ENCODE data around the gene CEP170B.

CEP170B gene

GRCh38 chr14:104863131-104863862 lies 1.8 kb upstream of the CEP170B start:
- no peak overlapping the region for H3K4me3 ChIP-seq (ENCODE audit: low read length)
- H3K4me2 ChIP-seq (ENCODE audit: low read length), result no peak overlapping the region
- H3K9me3 ChIP-seq (ENCODE audit: control insufficient read depth, insufficient read depth, low read length), result no peaks in the 10 kb centered on the region
- TF ChIP-seq EZH2phosphoT487 (IDR thresholded peaks at IDR 0.05; ENCODE audit: borderline replicate concordance, low read length) (no peak), CTCF (IDR thresholded peaks at IDR 0.05; ENCODE audit: low read depth, low read length, poor library complexity, severe bottlenecking) (no peak)
- H3K4me1 ChIP-seq (ENCODE audit: control insufficient read depth, low read length), result peaks cover 3% of the 10 kb centered on the region; the same call in 1 of the 2 replicates
- no peaks in the 10 kb centered on the region for H3K9me2 ChIP-seq (replicated peaks; ENCODE audit: control insufficient read depth, low read length)
- no peaks in the 10 kb centered on the region for H3K79me2 ChIP-seq (ENCODE audit: control insufficient read depth, low read length)
- no peaks in the 10 kb centered on the region for H3K36me3 ChIP-seq (ENCODE audit: control insufficient read depth, low read length)
- peaks cover 40% of the 10 kb centered on the region for H3K27me3 ChIP-seq (ENCODE audit: control insufficient read depth, low read length)
- no peak overlapping the region for H3K27ac ChIP-seq (ENCODE audit: low read depth, low read length)
- no peaks in the 10 kb centered on the region for H4K20me1 ChIP-seq (ENCODE audit: control insufficient read depth, insufficient read depth, low read depth, low read length)
- H3F3A ChIP-seq (ENCODE audit: control insufficient read depth, insufficient read depth), result no peaks in the 10 kb centered on the region

GRCh38 chr14:104863923-104864266 lies 1.2 kb upstream of the CEP170B start:
- no peak overlapping the region for H3K4me3 ChIP-seq (ENCODE audit: low read length)
- H3K4me2 ChIP-seq (ENCODE audit: low read length), result no peak overlapping the region

GRCh38 chr14:104864267-104865080 lies 594 bp upstream of the CEP170B start:
- no peak for TF ChIP-seq CTCF (IDR thresholded peaks at IDR 0.05; ENCODE audit: low read depth, low read length, poor library complexity, severe bottlenecking)
- TF ChIP-seq EZH2phosphoT487 (IDR thresholded peaks at IDR 0.05; ENCODE audit: borderline replicate concordance, low read length), result no peak
- H3K36me3 ChIP-seq (ENCODE audit: control insufficient read depth, low read length), result no peaks in the 10 kb centered on the region
- peaks cover 41% of the 10 kb centered on the region for H3K27me3 ChIP-seq (ENCODE audit: control insufficient read depth, low read length)
- H3K79me2 ChIP-seq (ENCODE audit: control insufficient read depth, low read length), result no peaks in the 10 kb centered on the region
- H3K27ac ChIP-seq (ENCODE audit: low read depth, low read length), result no peak overlapping the region
- H3K4me3 ChIP-seq (ENCODE audit: low read length), result no peak overlapping the region
- peaks cover 3% of the 10 kb centered on the region; the same call in 1 of the 2 replicates for H3K4me1 ChIP-seq (ENCODE audit: control insufficient read depth, low read length)
- H3F3A ChIP-seq (ENCODE audit: control insufficient read depth, insufficient read depth), result no peaks in the 10 kb centered on the region
- no peaks in the 10 kb centered on the region for H3K9me3 ChIP-seq (ENCODE audit: control insufficient read depth, insufficient read depth, low read length)
- H3K4me2 ChIP-seq (ENCODE audit: low read length), result peak overlapping the region; percentile 46
- H3K9me2 ChIP-seq (replicated peaks; ENCODE audit: control insufficient read depth, low read length), result no peaks in the 10 kb centered on the region
- no peaks in the 10 kb centered on the region for H4K20me1 ChIP-seq (ENCODE audit: control insufficient read depth, insufficient read depth, low read depth, low read length)

More at GRCh38 chr14:104863923-104864266, 1.2 kb upstream of the CEP170B start:
- H3K4me1 ChIP-seq (ENCODE audit: control insufficient read depth, low read length), result peaks cover 3% of the 10 kb centered on the region; the same call in 1 of the 2 replicates
- H3K36me3 ChIP-seq (ENCODE audit: control insufficient read depth, low read length), result no peaks in the 10 kb centered on the region
- H3K79me2 ChIP-seq (ENCODE audit: control insufficient read depth, low read length), result no peaks in the 10 kb centered on the region
- H3K9me3 ChIP-seq (ENCODE audit: control insufficient read depth, insufficient read depth, low read length), result no peaks in the 10 kb centered on the region
- no peak overlapping the region for H3K27ac ChIP-seq (ENCODE audit: low read depth, low read length)
- H3F3A ChIP-seq (ENCODE audit: control insufficient read depth, insufficient read depth), result no peaks in the 10 kb centered on the region
- peaks cover 41% of the 10 kb centered on the region for H3K27me3 ChIP-seq (ENCODE audit: control insufficient read depth, low read length)
- no peaks in the 10 kb centered on the region for H4K20me1 ChIP-seq (ENCODE audit: control insufficient read depth, insufficient read depth, low read depth, low read length)
- H3K9me2 ChIP-seq (replicated peaks; ENCODE audit: control insufficient read depth, low read length), result no peaks in the 10 kb centered on the region
- TF ChIP-seq CTCF (IDR thresholded peaks at IDR 0.05; ENCODE audit: low read depth, low read length, poor library complexity, severe bottlenecking) (no peak), EZH2phosphoT487 (IDR thresholded peaks at IDR 0.05; ENCODE audit: borderline replicate concordance, low read length) (no peak)
